GM12873 (cell line): Measurements from ENCODE around the gene RBM7.

Experiments used
- CTCF ChIP-seq: IDR thresholded peaks from 2 replicates; pipeline ENCODE4 v1.5.1; 2012; ENCODE audit warnings: low read depth, mild to moderate bottlenecking, moderate library complexity, low read length, control low read depth; ENCODE audit not compliant: insufficient read depth; ENCODE audit errors: missing control alignments

RBM7 gene

GRCh38 chr11:114449845-114450244 is 49.4 kb downstream of the RBM7 start:
- TF ChIP-seq CTCF: no peak

GRCh38 chr11:114452399-114452798 is 51.9 kb downstream of the RBM7 start:
- TF ChIP-seq CTCF: no peak
